Activated CD4-positive, alpha-beta memory T cell treated with anti-CD3 and anti-CD28 coated beads, Interleukin-2, amount 10 ng/mL, durations not matched to agents 7 days and 5 days (primary cell): ENCODE results near the gene AATK. TPM values are rescaled to one million over a fixed set of nuclear protein-coding genes. Genes with fewer than 3 reads are reported as not detected.
A peak's percentile ranks its signal among the peaks of the same experiment; 100 is the strongest.
"Not testable (repeated sequence)": the region's sequence is repeated elsewhere in the genome, so short reads cannot be mapped to it uniquely, and the experiment has no call there.

ENCODE experiments used
- CTCF ChIA-PET: fragments of 350-600 bp; sonication (Branson Sonifier 250); formaldehyde crosslinking; loops from one replicate; lab custom pipeline; 2021; ENCODE audit warnings: antibody characterized with exemption, inconsistent platforms; lab: Charles Lee
- POLR2A ChIA-PET: fragments of 350-600 bp; sonication (Branson Sonifier 250); formaldehyde crosslinking; loops from one replicate; lab custom pipeline; 2021; ENCODE audit warnings: antibody characterized with exemption; lab: Charles Lee
- DNase-seq: peaks from one replicate; pipeline ENCODE4 v3.0.0-alpha.2; 2020
- H3K27ac Mint-ChIP-seq: one replicate; pipeline ENCODE4 v1.8.0; 2021; ENCODE audit warnings: mild to moderate bottlenecking, mixed read lengths
- H3K27me3 Mint-ChIP-seq: one replicate; pipeline ENCODE4 v1.8.0; 2021; ENCODE audit warnings: mixed read lengths
- H3K36me3 Mint-ChIP-seq: one replicate; pipeline ENCODE4 v1.8.0; 2021; ENCODE audit warnings: low read depth, mixed read lengths
- H3K4me1 Mint-ChIP-seq: one replicate; pipeline ENCODE4 v1.8.0; 2021; ENCODE audit warnings: mixed read lengths
- H3K4me3 Mint-ChIP-seq: one replicate; pipeline ENCODE4 v1.8.0; 2021; ENCODE audit warnings: mild to moderate bottlenecking, mixed read lengths
- H3K9me3 Mint-ChIP-seq: one replicate; pipeline ENCODE4 v1.8.0; 2021; ENCODE audit warnings: mixed read lengths
- total RNA-seq, 2 experiments: library from RNA; stranded (reverse); gene quantifications; one replicate each; pipeline ENCODE4 v1.2.3, GENCODE V29; 2021

AATK gene
- total RNA-seq, 2 experiments from 2014 or later = 1.1 to 1.8 TPM

GRCh38 chr17:81160306-81160705, 5.7 kb downstream of the AATK start:
- no peaks in the 10 kb centered on the region for H3K36me3 Mint-ChIP-seq
- CTCF ChIA-PET = no interaction called here
- POLR2A ChIA-PET = no interaction called here
- H3K4me1 Mint-ChIP-seq = no peaks in the 10 kb centered on the region
- H3K9me3 Mint-ChIP-seq = no peaks in the 10 kb centered on the region
- DNase-seq = peak; percentile 22
- H3K27me3 Mint-ChIP-seq = peaks cover 8% of the 10 kb centered on the region
- H3K4me3 Mint-ChIP-seq = no peak overlapping the region
- no peak overlapping the region for H3K27ac Mint-ChIP-seq

GRCh38 chr17:81159611-81160265, 6.3 kb downstream of the AATK start:
- Mint-ChIP-seq H3K36me3 (no peaks in the 10 kb centered on the region), H3K4me3 (no peak overlapping the region), H3K9me3 (no peaks in the 10 kb centered on the region), H3K4me1 (no peaks in the 10 kb centered on the region), H3K27me3 (peaks cover 6% of the 10 kb centered on the region), H3K27ac (no peak overlapping the region)
- POLR2A ChIA-PET = interaction anchor here (1.0 kb wide), 1 partner anchor 9 kb away, joined by 3 read pairs; no protein-coding TSS in a partner anchor
- no peak for DNase-seq
- CTCF ChIA-PET = no interaction called here

GRCh38 chr17:81158688-81159590, 7.1 kb downstream of the AATK start:
- ChIA-PET POLR2A (interaction anchor here (1.0 kb wide), 1 partner anchor 8 kb away, joined by 3 read pairs; no protein-coding TSS in a partner anchor), CTCF (no interaction called here)
- Mint-ChIP-seq H3K27ac (no peak overlapping the region), H3K4me3 (no peak overlapping the region), H3K36me3 (no peaks in the 10 kb centered on the region), H3K4me1 (no peaks in the 10 kb centered on the region), H3K27me3 (peaks cover 4% of the 10 kb centered on the region), H3K9me3 (no peaks in the 10 kb centered on the region)
- DNase-seq = no peak

GRCh38 chr17:81157848-81158687, 8.0 kb downstream of the AATK start:
- DNase-seq = no peak

GRCh38 chr17:81156866-81157805, 8.9 kb downstream of the AATK start:
- Mint-ChIP-seq H3K4me1 (peaks cover 5% of the 10 kb centered on the region), H3K9me3 (no peaks in the 10 kb centered on the region), H3K27me3 (peaks cover 6% of the 10 kb centered on the region), H3K4me3 (no peak overlapping the region), H3K36me3 (no peaks in the 10 kb centered on the region), H3K27ac (no peak overlapping the region)
- ChIA-PET POLR2A (no interaction called here), CTCF (no interaction called here)
- no peak for DNase-seq

More at GRCh38 chr17:81157848-81158687, 8.0 kb downstream of the AATK start:
- Mint-ChIP-seq H3K4me3 (no peak overlapping the region), H3K9me3 (no peaks in the 10 kb centered on the region), H3K4me1 (peaks cover 3% of the 10 kb centered on the region), H3K27ac (no peak overlapping the region), H3K27me3 (peaks cover 6% of the 10 kb centered on the region), H3K36me3 (no peaks in the 10 kb centered on the region)
- POLR2A ChIA-PET = no interaction called here
- CTCF ChIA-PET = no interaction called here

GRCh38 chr17:81154961-81155360, 11.1 kb downstream of the AATK start:
- no peak for DNase-seq
- Mint-ChIP-seq H3K4me3 (no peak overlapping the region), H3K36me3 (no peaks in the 10 kb centered on the region), H3K4me1 (peaks cover 5% of the 10 kb centered on the region), H3K27ac (no peak overlapping the region), H3K9me3 (no peaks in the 10 kb centered on the region), H3K27me3 (peaks cover 2% of the 10 kb centered on the region)
- ChIA-PET POLR2A (no interaction called here), CTCF (interaction anchor here (1.0 kb wide), 1 partner anchor 12 kb away, joined by 3 read pairs; no protein-coding TSS in a partner anchor)

- H3K36me3 Mint-ChIP-seq, H3K4me3 Mint-ChIP-seq, POLR2A ChIA-PET, CTCF ChIA-PET, H3K4me1 Mint-ChIP-seq, H3K27me3 Mint-ChIP-seq, DNase-seq, H3K9me3 Mint-ChIP-seq, H3K27ac Mint-ChIP-seq: not testable (repeated sequence)
These were observed 12.0 kb downstream of the AATK start for GRCh38 chr17:81154016-81154415.

- H3K27ac Mint-ChIP-seq = peak overlapping the region; percentile 37
- H3K27me3 Mint-ChIP-seq = peaks cover 2% of the 10 kb centered on the region
- ChIA-PET POLR2A (no interaction called here), CTCF (interaction anchor here (0.8 kb wide), 1 partner anchor 9 kb away, joined by 3 read pairs; no protein-coding TSS in a partner anchor)
- peaks cover 5% of the 10 kb centered on the region for H3K4me1 Mint-ChIP-seq
- DNase-seq = peak; percentile 19
- no peaks in the 10 kb centered on the region for H3K36me3 Mint-ChIP-seq
- H3K4me3 Mint-ChIP-seq = no peak overlapping the region
- H3K9me3 Mint-ChIP-seq = no peaks in the 10 kb centered on the region
These were observed 12.6 kb downstream of the AATK start for GRCh38 chr17:81153340-81153803.

GRCh38 chr17:81152288-81152828, 13.7 kb downstream of the AATK start:
- no peaks in the 10 kb centered on the region for H3K9me3 Mint-ChIP-seq
- peak overlapping the region; percentile 40 for H3K27ac Mint-ChIP-seq
- H3K36me3 Mint-ChIP-seq = no peaks in the 10 kb centered on the region
- peaks cover 2% of the 10 kb centered on the region for H3K27me3 Mint-ChIP-seq
- H3K4me1 Mint-ChIP-seq = peaks cover 5% of the 10 kb centered on the region
- no peak for DNase-seq
- ChIA-PET POLR2A (no interaction called here), CTCF (interaction anchor here (0.7 kb wide), 2 partner anchors 9 to 166 kb away, joined by 3 read pairs; no protein-coding TSS in a partner anchor)
- H3K4me3 Mint-ChIP-seq = no peak overlapping the region

GRCh38 chr17:81151278-81151677, 14.7 kb downstream of the AATK start:
- Mint-ChIP-seq H3K36me3 (no peaks in the 10 kb centered on the region), H3K9me3 (no peaks in the 10 kb centered on the region), H3K27ac (no peak overlapping the region), H3K4me1 (peaks cover 5% of the 10 kb centered on the region), H3K27me3 (peaks cover 2% of the 10 kb centered on the region), H3K4me3 (no peak overlapping the region)
- ChIA-PET POLR2A (no interaction called here), CTCF (no interaction called here)
- no peak for DNase-seq

- Mint-ChIP-seq H3K4me3 (no peak overlapping the region), H3K27ac (no peak overlapping the region), H3K27me3 (peaks cover 2% of the 10 kb centered on the region), H3K36me3 (no peaks in the 10 kb centered on the region), H3K9me3 (no peaks in the 10 kb centered on the region), H3K4me1 (peaks cover 5% of the 10 kb centered on the region)
- ChIA-PET POLR2A (interaction anchor here (0.6 kb wide), 1 partner anchor 9 kb away, joined by 3 read pairs; no protein-coding TSS in a partner anchor), CTCF (no interaction called here)
- no peak for DNase-seq
These were observed 15.5 kb downstream of the AATK start for GRCh38 chr17:81150377-81151077.
